CD4-positive, alpha-beta T cell treated with Interleukin-6 for 4 hours (primary cell): ENCODE measurements around the gene SPCS3.
"Not testable (repeated sequence)": the region's sequence is repeated elsewhere in the genome, so short reads cannot be mapped to it uniquely, and the experiment has no call there.

Source experiments
- DNase-seq: peaks from one replicate; pipeline ENCODE4 v3.0.0-alpha.2; 2020; ENCODE audit warnings: mixed read lengths

The SPCS3 gene

DNA sequence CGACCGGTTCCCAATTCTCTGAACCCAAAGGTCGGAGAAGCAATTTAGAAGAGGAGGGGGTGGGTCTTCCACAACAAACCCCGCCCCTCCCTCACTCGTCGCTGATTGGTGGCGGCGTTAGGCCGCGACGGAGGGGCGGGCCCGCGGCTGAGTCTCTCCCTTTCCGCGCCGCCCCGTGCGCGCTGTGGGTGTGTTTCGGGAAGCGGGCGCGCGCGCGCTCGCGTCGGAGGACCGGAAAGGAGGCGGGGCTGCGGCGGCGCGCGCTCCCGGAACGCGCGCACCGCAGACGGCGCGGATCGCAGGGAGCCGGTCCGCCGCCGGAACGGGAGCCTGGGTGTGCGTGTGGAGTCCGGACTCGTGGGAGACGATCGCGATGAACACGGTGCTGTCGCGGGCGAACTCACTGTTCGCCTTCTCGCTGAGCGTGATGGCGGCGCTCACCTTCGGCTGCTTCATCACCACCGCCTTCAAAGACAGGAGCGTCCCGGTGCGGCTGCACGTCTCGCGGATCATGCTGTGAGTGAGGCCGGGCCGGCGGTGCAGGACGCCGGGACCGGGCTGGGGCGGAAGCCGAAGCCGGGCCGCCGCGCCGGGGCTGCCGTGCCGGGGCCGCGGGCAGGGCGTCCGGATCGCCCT is at the start of gene SPCS3:
TSS of gene SPCS3 (plus strand) at position 263 of the 636 bp plus-strand sequence. CDS start at position 374, 111 bp downstream.
- peak; percentile 97 for DNase-seq

DNA sequence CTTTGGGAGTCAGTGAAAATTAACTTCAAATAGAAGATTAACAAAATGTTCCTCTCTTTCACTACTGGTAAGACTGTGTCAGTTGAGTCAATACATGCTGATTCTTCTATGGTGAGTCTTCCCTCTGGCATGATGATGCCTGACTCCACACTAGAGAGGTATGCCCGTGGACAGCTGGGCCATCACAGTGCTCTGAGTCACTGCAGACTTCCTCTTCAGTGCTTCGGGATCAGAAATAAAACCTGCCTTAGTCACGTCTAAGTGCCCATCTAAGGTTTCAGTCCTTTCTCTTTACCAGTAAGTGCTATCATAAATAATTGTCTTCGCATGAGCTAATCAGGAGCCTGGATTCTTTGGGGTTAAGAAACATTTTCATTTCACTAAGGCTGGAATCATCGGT is 49.1 kb upstream of the SPCS3 start:
- DNase-seq: no peak

DNA sequence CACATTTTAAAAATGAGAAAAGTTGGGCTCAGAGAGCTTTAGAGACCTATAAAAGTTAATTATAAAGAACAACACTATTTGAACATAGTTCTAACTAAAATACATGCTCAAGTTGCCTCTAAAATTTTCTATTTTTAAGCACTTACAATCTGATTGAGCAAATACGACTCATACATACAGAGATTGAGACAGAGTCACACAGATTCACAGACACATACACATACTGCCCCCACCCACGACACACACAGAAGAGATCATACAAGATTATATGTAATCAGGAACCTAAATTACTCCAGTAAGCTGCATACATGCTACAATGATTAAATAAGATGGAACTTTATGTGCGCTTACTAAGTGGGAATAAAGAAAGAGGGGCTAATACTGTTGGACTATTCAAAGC is 48.0 kb upstream of the SPCS3 start:
- no peak for DNase-seq

- DNase-seq: no peak
These were observed 47.0 kb upstream of the SPCS3 start for GRCh38 chr4:176272799-176273198.

DNA sequence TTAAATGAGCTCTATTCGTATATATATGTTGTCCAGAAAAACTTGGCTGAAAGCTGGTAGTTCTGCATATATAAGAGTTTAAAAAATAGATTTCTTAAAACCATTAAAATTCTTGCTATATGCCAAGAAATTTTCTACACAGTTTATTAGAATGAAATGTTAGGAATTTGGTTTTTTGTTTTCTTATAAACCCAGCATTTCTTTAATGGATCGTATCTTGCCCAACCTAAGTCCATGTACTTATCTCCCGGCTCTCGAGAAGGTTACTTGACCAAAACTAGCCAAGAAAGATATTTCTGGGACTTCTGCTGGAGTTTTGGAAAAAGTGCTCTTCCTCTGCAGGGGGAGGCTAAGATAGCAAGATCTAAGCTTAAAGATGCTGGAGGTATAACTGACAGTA is 46.0 kb upstream of the SPCS3 start:
- no peak for DNase-seq

DNA sequence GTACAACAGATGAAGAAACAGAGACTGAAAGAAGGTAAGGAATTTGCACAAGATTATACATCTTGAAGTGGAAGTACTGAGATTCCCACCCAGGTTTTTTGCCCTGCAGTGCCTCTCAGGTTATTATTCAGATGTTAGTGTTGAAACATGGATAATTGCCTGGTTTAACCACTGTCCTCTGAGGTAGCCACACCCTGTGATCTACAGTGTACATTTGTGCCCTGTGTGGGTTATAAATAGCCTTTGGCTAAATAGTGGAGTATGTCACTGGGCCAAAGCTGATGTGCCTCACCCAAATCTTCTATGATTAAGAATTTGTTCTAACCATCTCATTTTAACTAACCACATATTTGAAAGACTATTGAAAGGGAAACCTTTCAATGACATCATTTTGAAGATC is 45.3 kb upstream of the SPCS3 start:
- no peak for DNase-seq

DNA sequence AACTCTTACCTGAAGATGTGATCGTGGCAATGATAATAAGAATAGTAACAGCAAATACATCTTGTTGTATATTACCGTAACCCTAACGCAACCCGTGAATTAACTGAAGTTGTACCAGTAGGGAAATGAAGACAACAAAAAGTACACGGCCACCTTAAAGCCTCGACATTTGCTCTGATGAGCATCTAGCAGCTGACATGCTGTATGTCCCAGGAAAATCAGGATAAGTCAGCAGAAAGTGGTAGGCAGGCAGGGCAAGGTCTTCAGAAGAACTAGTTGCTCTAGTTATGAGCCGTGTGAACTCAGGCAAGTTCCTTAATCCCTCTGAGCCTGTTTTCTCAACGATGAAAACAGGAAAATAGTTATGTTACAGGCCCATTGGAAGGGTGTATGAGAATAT is 43.1 kb upstream of the SPCS3 start:
- DNase-seq: no peak

- DNase-seq: peak; percentile 2
These were observed 42.4 kb upstream of the SPCS3 start for GRCh38 chr4:176277162-176277904.

GRCh38 chr4:176279560-176279959 is 40.2 kb upstream of the SPCS3 start:
- DNase-seq: not testable (repeated sequence)

- DNase-seq: no peak
These were observed 33.0 kb upstream of the SPCS3 start for GRCh38 chr4:176286728-176287127.

GRCh38 chr4:176287546-176287945 is 32.2 kb upstream of the SPCS3 start:
- DNase-seq: no peak

- no peak for DNase-seq
These were observed 31.7 kb upstream of the SPCS3 start for GRCh38 chr4:176288020-176288419.

DNA sequence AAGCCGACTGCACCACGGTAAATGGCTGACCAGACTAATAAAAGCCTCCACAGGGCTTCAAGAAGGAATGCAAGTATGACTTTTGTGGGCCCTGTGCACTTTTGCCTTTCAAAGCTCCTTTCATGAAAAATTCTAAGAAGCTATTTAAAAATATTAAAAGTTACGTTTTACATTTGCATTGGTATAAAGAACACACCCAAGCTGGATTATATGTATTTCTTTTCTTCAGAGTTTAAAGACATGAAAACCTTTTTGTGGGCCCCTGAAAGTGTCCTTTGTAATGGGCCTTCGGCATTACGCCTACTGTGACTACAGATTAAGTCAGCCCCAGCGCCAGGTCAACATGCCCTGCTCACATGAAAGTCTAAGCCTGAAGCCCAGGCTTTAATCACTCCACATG is 30.2 kb upstream of the SPCS3 start:
- DNase-seq: no peak

- DNase-seq: no peak
These were observed 29.2 kb upstream of the SPCS3 start for GRCh38 chr4:176290520-176290919.

GRCh38 chr4:176291748-176292147 is 28.0 kb upstream of the SPCS3 start:
- DNase-seq: no peak

- DNase-seq: no peak
These were observed 26.8 kb upstream of the SPCS3 start for GRCh38 chr4:176292920-176293319.

DNA sequence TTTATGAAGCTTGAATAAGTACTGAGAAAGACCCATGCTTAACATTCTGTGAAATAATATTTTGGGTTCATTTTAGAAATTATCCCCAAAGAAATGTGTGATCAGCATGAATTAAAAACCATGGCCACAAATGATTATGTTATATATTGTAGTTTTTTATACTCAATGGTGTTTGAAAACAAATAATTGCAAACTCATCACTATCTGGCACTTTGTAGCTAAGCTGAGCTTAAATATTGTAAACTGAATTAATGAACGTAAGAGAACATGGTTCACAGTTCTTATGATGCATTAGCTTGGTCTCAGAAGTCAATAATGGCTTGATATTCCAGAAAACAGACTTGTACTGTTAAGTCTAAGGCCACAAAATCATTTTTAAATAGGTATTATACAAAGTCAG is 26.1 kb upstream of the SPCS3 start:
- DNase-seq: no peak

DNA sequence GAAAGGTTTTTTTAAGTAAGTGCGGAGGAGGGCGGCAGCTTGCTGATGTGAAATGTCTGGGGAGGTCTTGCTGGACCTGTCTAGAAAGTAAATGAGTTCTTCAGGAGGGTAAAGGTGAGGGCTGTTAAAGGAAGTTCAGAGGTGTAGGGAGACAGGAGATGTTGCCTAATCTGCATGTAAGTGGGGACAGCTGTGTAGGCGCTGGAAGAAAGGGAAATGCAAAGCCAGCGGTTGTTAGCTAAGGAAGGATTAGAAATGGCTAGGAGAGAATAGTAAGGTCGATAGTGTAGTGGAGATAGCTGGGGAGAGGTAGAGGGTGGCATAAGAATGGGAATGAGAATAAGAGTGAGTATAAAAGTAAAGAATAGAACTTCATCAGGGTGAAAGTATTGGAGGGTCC is 23.9 kb upstream of the SPCS3 start:
- not testable (repeated sequence) for DNase-seq

DNA sequence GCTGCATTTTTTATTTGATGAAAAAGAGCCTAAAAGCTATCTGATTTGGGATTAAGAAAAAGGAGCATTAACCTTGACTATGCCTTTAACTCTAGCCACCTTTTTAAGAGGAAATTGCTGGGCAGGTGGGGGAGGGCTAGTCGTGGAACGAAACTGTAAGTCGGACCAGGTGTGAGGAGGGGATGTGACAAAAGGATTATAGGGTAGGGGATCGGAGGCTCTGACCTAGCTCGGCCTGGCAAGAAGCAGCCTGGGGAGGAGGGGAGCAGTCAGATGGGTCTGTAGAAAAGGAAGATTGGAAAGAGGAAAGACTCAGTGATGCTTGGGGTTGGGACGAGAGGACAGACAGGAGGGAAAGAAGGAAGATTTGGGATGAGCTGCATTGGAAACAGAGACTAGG is 21.1 kb upstream of the SPCS3 start:
- DNase-seq: no peak

GRCh38 chr4:176300036-176300435 is 19.7 kb upstream of the SPCS3 start:
- no peak for DNase-seq

DNA sequence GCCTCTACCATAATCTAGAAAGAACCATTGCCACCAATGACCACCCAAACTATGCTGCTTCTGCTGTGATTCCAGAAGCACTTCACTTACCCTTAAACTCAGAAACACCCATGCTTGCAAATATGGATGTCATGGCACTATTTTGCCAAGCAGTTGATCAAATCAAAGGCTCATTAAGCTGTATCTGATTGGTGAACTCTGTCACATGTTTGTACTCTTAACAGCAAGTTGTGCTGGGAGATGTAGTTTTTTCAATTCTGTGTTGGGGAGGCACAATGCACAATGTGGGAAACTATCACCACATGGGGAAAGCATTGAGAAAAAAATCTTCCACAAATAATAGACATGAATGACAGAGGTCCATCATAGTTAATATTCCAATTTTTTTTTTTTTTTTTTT is 19.2 kb upstream of the SPCS3 start:
- DNase-seq: no peak

GRCh38 chr4:176302283-176303275 is 17.2 kb upstream of the SPCS3 start:
- DNase-seq: no peak

DNA sequence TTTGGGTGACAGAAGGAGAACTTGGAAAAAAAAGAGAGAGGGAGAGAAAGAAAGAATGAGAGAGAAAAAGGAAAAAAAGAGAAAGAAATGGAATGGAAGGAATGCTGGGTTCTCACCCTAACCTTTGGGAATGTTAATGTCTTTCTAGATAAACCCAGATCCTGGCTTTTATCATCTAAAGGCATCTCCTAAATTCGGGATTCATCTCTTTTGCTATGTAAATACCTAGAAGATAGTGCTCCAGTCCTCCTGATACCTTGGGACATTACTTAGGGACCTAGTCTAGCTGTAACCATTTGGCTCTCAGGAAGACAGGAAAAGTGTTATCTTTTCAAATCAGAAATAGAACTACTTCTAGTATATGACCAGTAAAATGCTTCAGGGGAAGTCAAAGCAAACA is 15.8 kb upstream of the SPCS3 start:
- DNase-seq: no peak
